ENCODE data around the gene TNIK.

The TNIK gene

GRCh38 chr3:171038342-171038741 is 421.9 kb downstream of the TNIK start:
- DNase-seq (ENCODE audit: low spot score) = no peak

GRCh38 chr3:171028779-171029232 is 431.4 kb downstream of the TNIK start:
- DNase-seq (ENCODE audit: low spot score) = no peak

DNA sequence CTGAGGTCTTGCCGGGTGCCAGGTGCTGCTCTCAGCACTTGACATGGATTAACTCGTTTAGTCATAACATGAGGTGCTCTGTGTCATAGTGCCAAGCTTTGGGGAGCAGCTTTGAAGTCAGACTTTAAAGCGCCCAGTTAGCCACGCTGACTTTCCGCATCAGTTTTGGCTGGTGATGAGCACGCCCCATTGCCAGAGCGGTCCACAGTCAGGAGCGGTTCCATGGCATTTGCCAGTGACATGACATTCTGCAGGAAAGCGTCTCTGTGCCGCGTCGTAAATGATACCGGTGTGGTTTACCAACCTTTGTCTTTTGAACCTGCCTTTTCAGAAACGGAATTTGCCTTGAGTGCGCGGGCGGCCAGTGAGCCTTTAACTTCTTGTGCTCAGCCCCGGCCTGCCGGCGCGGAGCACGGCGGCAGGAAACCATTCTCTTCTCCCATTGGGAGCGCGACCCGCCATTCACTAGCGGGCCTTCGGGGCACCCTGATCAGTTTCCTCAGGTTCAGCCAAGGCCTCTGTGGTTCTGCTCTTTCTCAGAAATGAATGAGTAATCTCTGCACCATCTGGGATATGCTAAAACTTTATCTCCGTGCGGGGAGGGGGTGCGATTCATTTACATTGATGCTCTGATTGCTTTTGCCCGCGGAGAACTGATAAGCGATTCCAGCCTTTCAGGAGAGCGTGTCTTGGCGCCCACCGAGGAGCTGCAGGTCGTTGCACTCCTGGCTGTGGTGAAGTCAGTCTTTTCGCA is 432.0 kb downstream of the TNIK start:
- DNase-seq (ENCODE audit: low spot score) = peak; percentile 32

DNA sequence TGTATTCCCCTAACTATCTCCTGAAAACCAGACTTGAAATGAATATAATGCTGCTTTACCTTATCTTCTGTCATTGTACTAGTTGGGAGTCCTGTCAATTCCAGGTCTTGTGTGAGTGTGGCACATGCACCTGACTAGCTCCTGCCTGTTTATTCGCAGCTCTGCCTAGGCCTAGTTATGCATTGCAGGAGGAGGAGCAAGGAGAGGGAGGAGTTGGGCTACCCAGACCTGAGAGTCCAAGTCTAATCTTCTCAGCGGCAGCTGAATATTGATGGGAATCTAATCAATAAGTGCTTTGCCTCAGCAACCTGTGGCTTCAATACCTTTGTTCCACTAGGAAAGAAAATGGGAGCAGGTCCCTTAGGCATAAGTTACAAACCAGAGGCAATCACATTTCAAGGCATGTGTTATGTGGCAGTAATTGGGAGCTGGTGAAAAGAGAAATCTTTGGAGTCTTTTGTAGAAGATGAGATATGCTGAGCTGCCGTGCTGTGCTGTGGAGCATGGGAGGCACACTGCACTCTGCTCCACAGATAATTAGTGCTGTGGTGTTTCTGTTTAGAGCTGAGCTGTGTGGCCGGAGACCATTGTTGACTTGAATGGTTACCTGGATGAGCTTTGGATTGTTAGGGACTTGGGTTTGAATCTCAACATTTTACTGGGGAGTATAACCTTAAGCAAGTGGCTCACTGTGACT is 433.5 kb downstream of the TNIK start, which contains the start of gene SLC2A2:
TSS of gene SLC2A2 (minus strand) at position 124 of the 697 bp plus-strand sequence. CDS start at position 74, 50 bp downstream.
- DNase-seq (ENCODE audit: low spot score) = no peak

DNA sequence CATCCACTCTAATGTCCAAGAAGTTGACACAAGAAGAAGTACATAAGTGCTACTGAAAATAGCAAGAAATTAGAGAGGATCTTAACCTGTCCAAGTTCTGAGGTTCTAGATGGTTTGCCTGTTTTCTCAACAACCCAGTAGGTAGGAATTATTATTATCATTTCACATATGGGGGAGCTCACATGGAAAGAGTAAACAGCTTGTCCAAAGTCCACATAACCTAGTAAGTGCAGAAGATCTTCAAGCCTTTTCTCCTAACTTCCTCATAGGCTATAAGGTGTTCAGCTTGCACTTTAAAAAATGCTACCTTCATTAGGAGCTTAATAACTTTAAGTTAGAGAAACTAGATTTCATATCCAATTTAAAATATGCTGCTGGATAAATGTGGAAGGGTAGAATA is 436.6 kb downstream of the TNIK start:
- DNase-seq (ENCODE audit: low spot score) = no peak

GRCh38 chr3:171021377-171021776 is 438.8 kb downstream of the TNIK start:
- DNase-seq (ENCODE audit: low spot score) = no peak

DNA sequence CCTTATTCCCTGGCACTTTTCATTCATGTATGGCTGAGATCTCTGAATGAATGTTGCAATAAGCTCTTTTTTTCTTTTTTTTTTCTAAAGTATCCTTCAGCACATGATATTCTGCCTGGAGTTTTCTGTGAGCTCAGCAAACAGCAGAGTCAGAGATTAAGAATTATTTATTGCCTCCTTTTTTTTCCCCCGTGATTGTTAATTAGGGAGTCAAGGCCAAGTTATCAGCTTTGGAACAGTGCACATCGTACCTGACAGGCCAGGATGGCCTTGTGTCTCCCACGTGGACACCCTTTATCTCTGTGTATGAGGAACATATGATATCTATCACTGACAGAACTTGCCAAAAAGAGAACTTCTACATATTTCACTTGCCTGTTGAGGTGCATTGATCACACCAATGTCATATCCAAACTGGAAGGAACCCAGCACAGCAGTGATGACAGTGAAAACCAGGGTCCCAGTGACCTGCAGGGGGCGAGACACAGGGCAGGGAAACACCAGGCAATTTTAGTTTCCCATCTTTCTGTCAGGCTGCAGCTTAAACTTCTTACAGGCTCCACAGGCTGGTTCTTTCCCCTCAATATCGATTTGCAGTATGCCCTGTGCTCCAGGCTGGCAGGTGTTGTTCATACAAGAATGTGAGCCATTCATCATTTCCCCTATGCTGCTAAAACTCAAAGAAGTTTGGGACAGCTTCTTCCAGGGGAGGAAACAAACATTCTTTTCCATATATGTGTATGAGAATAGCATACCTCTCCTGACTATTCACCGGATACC is 441.9 kb downstream of the TNIK start:
- no peak for DNase-seq (ENCODE audit: low spot score)

DNA sequence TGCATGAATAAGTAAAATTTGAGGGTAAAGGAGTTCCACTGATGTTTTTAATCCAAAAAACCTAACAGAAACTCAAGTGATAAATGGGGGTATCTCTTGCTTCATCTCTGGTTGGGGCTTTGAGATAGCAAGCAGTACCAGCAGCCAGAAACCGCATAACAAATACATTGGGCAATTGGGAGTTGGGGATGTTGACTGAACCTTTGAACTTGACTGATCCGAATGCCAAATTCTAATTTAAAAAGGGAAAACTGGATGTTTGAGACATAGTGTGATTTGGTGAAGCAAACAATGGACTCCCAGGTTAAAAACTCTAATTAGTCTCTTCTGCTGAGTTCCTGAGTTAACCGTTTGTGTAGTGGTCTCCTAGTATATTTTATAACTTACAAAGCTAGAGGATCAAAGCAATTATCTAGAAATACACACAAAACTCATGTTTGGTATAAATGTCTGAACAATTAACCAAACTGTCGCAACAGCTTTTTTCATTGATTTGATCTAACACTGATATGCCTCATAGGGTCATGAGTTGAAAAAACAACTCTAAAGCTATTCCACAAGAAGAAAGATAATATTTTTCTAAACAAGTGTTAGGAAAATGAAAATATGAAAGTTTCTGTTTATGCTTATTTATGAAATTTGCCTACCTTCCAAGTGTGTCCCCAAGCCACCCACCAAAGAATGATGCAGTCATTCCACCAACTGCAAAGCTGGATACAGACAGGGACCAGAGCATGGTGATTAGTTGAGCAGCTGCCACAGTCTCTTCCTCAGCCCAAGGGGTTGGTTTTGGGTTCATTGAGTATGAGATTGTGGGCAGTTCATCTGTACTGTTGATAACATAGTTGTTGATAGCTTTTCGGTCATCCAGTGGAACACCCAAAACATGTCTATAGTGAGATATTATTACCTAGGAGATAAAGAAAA is 446.1 kb downstream of the TNIK start:
- DNase-seq (ENCODE audit: low spot score) = no peak

DNA sequence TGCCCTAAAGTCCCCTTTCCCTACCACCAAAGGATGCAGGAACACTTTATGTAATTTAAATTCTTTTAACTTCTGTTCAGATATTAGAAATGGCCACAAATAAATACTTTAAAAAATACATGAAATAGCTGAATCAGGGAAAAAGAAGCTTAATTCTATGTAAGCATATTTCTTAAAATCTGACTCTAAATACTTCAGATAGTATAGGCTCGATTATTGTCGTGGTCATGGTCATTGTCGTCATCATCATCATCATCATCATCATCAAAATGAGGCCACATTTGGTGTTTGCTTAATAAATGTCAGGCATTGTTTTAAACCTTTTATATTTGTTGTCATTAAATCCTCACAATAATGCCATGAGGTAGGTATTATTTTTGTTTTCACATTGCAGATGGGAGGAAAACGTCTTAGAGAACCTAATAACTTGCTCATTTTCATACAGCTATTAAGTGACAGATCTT is 448.3 kb downstream of the TNIK start:
- DNase-seq (ENCODE audit: low spot score) = no peak

Data from putamen (tissue), 1 donor.